Cardiac fibroblast (primary cell): ENCODE measurements around the gene GAL3ST3.

Source experiments
- DNase-seq, 2 donors: peaks; one replicate each; pipeline versions ENCODE4 v3.0.0 to v3.0.0-alpha.2; 2010; ENCODE audit warnings: low read depth in 2 of 2
- H3K4me3 ChIP-seq, 2 donors: replicated peaks in 1 of 2; 1 replicate in 1 of 2; 2 replicates in 1 of 2; pipeline ENCODE4 v1.5.1; 2011; ENCODE audit warnings: low read depth in 2 of 2, low read length in 2 of 2, mild to moderate bottlenecking in 2 of 2, moderate library complexity in 1 of 2
- CTCF ChIP-seq: IDR thresholded peaks from one replicate; pipeline ENCODE4 v1.5.1; 2011; ENCODE audit warnings: low read depth, mild to moderate bottlenecking, low read length, inconsistent platforms

The GAL3ST3 gene

GRCh38 chr11:66051766-66052663, 3.1 kb upstream of the GAL3ST3 start, which contains the start of gene SF3B2:
TSS of gene SF3B2 (plus strand) at chr11:66052364. CDS start at chr11:66052385, 21 bp downstream.
- peak; percentile 98 to 99 for DNase-seq
- TF ChIP-seq CTCF, result no peak
- peak within 1 kb of the TSS; percentile 92 to 95 for H3K4me3 ChIP-seq

- peak overlapping the region; percentile 56 to 95 for H3K4me3 ChIP-seq
- no peak for DNase-seq
- TF ChIP-seq CTCF, result no peak
Observed at GRCh38 chr11:66051371-66051765, 2.4 kb upstream of the GAL3ST3 start.

DNA sequence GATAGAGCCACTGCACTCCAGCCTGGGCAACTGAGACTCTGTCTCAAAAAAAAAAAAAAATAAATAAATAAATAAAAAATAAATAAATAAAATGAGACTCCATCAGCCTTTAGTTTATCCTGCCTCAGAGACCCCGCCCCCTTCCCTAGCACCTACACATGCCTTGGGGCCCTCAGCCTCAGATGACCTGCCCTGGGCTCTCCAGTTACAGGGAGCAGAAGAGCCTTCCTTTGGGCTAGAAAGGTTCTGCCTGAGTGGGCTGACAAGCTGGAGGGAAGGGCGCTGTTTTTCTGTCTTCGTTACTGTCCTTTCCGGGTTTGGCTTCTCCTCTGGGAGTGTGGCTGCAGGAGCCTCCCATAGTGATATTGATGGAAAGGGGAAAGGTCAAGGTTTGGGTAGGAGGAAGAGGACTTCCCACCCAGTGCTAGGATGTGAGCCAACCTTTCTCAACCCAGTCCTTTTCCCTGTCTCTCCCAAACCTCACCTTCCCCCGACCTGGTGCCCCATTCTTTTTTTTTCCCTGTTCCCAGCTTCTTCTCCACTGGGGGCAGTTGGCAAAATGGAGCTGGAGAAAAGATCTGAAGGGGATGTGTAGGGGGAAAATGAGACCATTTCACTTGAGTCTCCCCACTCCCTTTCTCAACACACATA, 1.7 kb upstream of the GAL3ST3 start:
- TF ChIP-seq CTCF, result no peak
- no peak overlapping the region for H3K4me3 ChIP-seq
- no peak for DNase-seq

DNA sequence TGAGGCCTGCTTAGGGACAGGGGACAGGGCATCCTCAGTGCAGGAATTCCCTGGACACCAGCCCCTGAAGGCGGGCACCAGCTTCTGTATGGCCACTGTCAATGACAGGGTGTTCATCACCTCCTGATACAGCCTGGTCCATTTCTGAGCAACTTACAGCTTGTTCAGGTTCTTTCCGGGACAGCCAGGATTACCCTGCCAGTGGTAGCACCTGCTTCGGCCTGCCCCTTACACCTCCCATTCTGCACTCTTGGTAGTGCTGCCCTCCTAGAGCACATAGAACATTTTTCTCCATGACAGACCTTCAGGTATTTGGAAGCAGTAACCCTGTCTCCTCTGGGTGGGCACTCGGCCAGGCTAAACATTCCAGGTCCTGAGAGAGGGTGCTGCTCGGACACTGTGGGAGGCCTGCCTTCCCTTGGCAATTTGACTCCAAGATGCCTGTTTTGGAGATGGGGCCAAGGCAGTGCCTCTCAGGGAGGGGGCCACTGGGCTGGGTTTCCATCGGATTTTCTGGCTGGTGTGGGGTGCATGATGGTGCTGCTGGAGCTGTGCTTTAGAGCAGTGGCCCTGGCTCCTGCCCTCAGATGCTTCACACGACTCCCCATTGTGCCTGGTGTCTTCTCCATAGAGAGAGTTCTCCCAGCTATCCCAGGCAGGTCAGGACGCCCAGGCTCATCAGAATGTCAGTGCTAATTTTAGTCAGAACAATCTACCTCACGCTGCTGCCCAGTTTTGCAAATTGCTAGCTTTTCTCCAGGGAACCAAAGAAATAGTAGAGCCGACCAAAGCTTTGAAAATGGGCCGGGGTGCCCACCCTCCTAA, 1.2 kb downstream of the GAL3ST3 start:
- H3K4me3 ChIP-seq, result no peak overlapping the region
- TF ChIP-seq CTCF, result no peak
- no peak for DNase-seq

DNA sequence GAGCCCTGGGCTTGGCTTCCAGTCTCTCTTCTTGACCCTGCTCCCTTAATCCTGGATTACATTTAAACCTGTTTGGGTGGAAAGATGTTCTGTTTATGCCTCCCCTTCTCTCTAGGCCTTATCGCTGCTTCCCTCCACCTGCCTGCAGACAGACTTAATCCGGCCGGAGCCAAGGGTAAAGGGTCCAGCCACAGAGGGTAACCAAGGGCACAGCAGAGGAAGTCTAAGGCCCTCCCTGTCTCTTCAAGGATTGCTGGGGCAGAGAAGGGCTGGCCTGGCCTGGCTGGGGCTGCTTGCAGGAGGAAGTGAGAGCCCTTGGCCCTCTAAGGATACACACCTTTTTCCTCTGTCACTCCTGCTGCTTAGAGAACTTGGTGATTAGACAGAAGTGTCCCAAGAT, 2.1 kb downstream of the GAL3ST3 start:
- DNase-seq, result no peak
- TF ChIP-seq CTCF, result no peak
- no peak overlapping the region for H3K4me3 ChIP-seq

- peak; percentile 80 to 83 for DNase-seq
- peak; percentile 91 for TF ChIP-seq CTCF
- no peak overlapping the region for H3K4me3 ChIP-seq
Observed at GRCh38 chr11:66045177-66045639, 3.8 kb downstream of the GAL3ST3 start.
